NCI-H748 (cell line): Measurements from ENCODE around the gene MCC.

ENCODE experiments used
- DNase-seq: peaks from one replicate; lab custom pipeline; 2025; ENCODE audit not compliant: unreplicated experiment; lab: John Stamatoyannopoulos, UW

Gene MCC

GRCh38 chr5:113123618-113124017 lies 364.6 kb downstream of the MCC start:
- peak; percentile 9 for DNase-seq

DNA sequence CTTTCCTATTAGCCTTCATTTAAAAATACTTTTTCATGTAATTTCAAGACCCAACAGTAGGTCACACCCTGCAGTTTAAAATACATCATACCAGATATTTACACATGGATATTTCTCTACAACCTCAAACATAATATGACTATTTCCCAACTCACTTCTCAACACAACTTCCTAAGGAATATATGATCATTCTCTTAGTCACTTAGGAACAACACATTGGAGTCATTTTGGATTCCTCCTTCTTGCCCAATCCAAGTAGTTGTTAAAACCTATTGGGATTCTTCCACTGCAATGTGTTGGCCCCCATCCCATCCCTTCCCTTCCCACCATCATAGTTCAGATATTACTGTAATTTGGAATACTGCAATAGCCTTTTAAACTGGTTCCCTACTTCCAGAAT lies 366.2 kb downstream of the MCC start:
- no peak for DNase-seq

DNA sequence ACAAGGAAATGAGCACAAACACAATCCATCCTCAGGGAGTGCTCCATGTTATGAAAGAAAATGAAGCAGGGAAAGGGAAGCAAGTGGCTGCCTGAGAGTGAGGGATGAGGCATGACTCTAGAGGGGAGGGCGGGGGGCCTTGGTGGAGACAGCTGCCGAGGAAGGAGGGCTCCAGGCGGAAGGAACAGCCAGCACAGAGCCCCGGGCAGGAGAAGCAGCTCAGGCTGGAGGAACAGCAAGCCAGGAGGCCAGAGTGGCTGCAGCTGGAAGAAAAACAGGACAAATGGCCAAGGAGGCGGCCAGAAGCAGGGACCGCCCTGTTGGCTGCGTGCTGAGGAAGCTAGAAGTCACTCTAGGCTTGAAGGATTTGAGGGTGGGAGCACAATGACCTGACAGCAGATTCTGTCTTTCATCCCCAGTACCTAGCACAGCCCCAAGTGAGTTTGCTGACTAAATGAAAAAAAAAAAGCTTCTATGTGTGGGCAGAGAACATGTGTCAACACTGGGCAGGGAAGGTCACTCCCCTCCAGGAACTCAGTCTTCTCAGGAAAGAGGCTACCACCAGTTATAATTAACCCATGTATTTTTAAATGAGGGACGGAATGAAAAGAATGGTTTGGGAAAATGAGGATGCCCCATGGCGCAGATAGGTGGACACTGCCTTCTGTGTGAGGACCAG lies 368.9 kb downstream of the MCC start:
- DNase-seq, result no peak

- peak; percentile 33 for DNase-seq
Observed at GRCh38 chr5:113118765-113119164, 369.5 kb downstream of the MCC start.

DNA sequence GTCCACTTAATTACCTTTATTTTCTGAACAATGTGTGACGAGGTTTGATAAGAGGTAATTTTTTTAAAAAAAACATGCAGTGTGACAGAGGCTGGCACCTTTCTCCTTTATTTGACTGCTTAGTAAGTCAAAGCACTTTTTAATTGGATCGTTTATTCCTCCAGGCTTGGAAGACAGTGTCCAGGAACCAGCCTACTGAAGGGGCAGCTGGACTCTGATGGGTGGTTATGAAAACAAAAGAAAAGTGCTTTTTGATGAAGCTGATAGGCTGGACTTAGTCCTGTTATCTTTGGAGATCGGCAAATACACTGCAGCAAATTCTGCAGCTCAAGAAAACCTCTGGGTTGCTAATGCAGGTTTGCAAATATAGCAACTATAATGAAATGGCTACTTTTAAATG lies 370.0 kb downstream of the MCC start:
- DNase-seq, result peak; percentile 67

- DNase-seq, result peak; percentile 45
Observed at GRCh38 chr5:113117543-113118115, 370.6 kb downstream of the MCC start.

DNA sequence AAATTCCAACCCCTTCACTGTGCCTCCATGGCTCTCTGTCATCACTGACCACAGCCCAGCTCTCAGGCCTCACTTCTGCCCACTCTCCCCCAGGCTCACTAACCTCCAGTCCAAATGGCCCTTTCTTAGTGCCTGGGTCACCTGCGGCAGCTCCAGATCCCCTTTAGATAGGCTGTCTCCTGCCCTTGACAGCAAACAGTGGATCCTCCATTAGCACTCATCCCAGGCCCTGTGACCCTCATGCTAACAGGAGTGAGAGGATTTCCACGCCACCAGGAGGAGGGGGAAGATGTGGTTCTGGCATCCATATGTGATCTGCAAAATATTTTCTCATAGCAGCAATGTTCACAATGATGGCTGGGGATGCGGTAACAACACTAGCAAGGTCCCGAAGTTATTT lies 372.3 kb downstream of the MCC start:
- DNase-seq, result no peak

DNA sequence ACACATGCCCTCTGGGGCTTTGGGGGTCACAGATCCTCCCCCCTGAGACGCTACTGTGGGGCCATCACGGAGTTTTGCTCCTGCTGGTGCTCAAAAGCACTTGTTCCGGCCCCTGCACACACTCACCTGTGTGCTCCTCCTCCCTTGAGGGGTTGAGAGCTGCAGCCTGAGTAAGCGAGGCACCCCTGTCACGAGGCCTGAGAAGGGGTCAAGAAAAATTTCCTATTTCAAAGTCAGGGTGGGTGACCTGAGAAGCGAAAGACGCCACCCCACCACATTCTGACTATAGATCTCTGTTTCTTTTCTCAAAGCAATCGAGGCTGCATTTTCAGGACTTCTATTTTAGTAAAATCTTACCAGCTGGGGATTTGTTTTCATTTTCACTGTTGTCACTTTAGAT lies 373.2 kb downstream of the MCC start:
- no peak for DNase-seq

GRCh38 chr5:113114559-113114958 lies 373.7 kb downstream of the MCC start:
- DNase-seq, result no peak

DNA sequence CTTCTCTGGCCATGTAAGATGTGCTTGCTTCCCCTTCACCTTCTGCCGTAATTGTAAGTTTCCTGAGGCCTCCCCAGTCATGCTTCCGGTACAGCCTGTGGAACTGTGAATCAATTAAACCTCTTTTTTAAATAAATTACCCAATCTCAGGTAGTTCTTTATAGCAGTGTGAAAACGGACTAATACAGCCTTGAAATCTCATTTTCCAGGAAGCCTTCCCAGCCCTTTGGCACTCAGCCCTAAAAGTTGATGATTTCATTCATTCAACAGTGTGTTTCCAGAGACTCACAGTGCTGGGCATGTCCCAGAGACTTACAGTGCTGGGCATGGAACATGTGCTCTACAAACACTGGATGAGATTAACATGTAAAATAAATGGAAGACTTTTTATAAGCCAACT lies 375.8 kb downstream of the MCC start:
- no peak for DNase-seq

- no peak for DNase-seq
Observed at GRCh38 chr5:113110117-113110516, 378.1 kb downstream of the MCC start.

- no peak for DNase-seq
Observed at GRCh38 chr5:113109344-113109743, 378.9 kb downstream of the MCC start.

DNA sequence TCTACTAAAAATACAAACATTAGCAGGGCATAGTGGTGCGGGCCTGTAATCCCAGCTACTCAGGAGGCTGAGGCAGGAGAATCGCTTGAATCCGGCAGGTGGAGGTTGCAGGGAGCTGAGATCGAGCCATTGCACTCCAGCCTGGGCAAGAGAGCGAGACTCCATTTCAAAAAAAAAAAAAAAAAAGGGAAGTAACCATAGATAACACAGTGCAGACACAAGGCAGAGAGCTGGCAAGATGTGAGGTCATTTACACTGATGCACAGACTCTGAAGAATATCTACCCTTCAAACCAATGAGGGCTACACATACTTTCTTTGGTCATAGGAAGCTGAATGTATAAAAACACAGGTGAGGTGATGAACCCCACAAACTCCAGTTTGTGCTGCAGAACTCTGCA lies 379.8 kb downstream of the MCC start:
- DNase-seq, result no peak

GRCh38 chr5:113106821-113107220 lies 381.4 kb downstream of the MCC start:
- no peak for DNase-seq

DNA sequence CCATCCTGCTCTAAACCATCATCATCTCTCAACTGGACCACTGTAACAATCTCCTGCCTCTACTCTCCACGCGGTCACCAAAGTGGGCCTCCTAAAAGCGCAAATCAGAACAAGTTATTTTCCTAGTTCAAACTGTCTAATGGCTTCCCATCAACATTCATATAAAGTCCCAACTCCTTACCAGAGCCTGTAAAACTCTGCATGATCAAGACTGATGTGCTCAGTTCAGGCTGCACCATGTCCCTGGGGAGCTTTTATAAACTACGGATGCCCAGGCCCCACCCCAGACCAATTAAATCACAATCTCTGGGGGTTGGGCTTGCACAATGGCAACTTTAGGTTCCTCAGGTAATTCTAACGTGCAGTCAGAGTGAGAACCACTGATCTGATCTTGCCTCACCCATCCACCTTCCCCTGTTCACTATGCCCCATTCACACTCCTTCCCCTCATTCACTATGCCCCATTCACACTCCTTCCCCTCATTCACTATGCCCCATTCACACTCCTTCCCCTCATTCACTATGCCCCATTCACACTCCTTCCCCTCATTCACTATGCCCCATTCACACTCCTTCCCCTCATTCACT lies 382.5 kb downstream of the MCC start:
- DNase-seq, result no peak

GRCh38 chr5:113103330-113103729 lies 384.9 kb downstream of the MCC start:
- no peak for DNase-seq

DNA sequence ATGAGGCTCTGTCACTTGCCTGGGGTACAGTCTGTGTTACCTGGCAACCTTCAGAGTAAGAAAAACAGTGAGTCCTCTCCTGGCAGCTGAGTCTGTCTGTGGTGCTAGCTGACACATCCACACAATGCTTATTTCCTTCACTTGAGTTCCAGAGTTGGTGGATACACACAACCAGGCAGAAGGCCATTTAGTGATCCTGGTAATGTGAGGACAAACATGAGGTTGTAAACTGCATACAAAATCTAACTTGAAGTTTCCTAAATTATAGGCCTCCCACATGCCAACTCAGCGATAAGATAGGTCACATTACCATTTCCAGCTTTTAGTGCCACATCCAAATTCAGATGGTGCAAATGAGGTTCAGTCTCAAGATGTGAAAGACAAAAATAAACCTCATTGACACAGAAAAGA lies 386.1 kb downstream of the MCC start:
- no peak for DNase-seq

- no peak for DNase-seq
Observed at GRCh38 chr5:113100981-113101380, 387.3 kb downstream of the MCC start.

GRCh38 chr5:113099822-113100221 lies 388.4 kb downstream of the MCC start:
- peak; percentile 78 for DNase-seq

DNA sequence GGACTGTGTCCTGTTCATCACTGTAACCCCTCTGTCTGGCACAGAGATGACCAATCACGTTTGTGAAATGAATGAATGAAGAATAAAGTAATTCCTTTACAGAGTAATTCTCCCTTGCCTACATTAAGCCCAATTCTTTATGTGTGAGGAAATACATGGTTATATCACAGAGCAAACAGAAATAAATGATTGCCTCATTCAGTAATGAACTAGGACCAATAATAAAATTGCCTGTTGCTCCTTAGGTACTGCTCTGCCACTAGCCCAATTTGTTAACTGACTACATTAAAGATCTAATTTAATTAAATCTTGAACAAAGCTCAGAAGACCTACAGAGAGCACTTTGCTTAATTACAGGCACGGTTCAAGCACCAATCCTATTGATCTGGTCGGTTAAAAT lies 389.9 kb downstream of the MCC start:
- no peak for DNase-seq

- DNase-seq, result no peak
Observed at GRCh38 chr5:113095831-113096230, 392.4 kb downstream of the MCC start.

DNA sequence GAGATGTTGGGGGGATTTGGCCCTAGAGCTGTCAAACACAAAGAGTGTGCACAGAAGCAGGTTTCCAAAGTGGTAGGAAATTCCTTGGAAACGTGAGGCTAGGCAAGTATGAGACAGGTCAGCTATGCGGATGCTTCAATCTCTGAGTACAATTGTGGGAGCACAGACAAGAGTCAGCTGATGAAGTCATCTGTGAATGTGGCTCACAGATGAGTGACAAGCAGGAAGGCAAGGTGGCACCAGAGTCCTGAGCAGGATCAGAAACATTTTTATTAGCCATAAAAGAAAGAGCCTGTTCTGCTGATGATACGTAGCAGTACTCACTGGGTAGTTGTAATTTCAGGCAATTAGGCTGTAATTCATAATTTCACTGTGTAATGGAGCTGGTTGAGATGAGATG lies 394.7 kb downstream of the MCC start:
- no peak for DNase-seq

DNA sequence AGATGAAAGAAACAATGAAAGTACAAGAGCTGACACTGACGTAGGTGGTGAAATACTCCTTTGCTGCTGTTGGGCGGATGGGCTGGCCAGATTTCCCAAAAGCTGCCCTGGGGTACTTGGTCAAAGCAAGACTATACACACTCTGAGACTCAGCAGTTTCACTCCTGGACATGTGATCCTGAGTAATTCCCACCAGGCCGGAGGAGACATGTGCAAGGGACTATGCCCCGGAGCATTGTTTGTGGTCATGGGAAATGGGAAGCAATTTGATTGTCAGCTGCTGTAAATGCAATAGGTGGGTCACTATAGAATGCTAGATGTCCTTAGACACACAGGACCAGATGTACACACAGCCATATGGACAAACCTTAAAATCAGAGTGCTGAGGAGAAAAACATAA lies 395.6 kb downstream of the MCC start:
- DNase-seq, result no peak
